Limb (tissue), 2 donors: ENCODE data around the gene TOR1A.
A peak's percentile ranks its signal among the peaks of the same experiment; 100 is the strongest.

Experiments used
- DNase-seq, 2 donors: peaks; one replicate each; pipeline ENCODE4 v3.0.0-alpha.2; 2016; ENCODE audit errors: extremely low spot score in 2 of 2

The TOR1A gene

GRCh38 chr9:129823935-129824601 lies at the start of gene TOR1A:
Gene TOR1A, minus strand, starts transcription at chr9:129824136. Its CDS starts 51 bp downstream, at chr9:129824085.
- DNase-seq = peak; percentile 93 to 95

- DNase-seq = no peak
Observed at GRCh38 chr9:129871046-129871445, 47.1 kb upstream of the TOR1A start.

- DNase-seq = no peak
Observed at GRCh38 chr9:129869585-129870501, 45.9 kb upstream of the TOR1A start.

GRCh38 chr9:129868872-129869486 lies 45.0 kb upstream of the TOR1A start:
- no peak for DNase-seq

GRCh38 chr9:129868023-129868871 lies 44.3 kb upstream of the TOR1A start:
- no peak for DNase-seq

GRCh38 chr9:129867136-129868022 lies 43.4 kb upstream of the TOR1A start:
- DNase-seq = no peak

GRCh38 chr9:129866394-129867135 lies 42.6 kb upstream of the TOR1A start:
- no peak for DNase-seq

- DNase-seq = no peak
Observed at GRCh38 chr9:129865668-129866320, 41.9 kb upstream of the TOR1A start.

GRCh38 chr9:129864991-129865647 lies 41.2 kb upstream of the TOR1A start:
- no peak for DNase-seq

- no peak for DNase-seq
Observed at GRCh38 chr9:129863059-129863690, 39.2 kb upstream of the TOR1A start.

- DNase-seq = no peak
Observed at GRCh38 chr9:129861447-129861827, 37.5 kb upstream of the TOR1A start.

- no peak for DNase-seq
Observed at GRCh38 chr9:129860653-129861446, 36.9 kb upstream of the TOR1A start.

GRCh38 chr9:129858167-129858962 lies 34.4 kb upstream of the TOR1A start:
- DNase-seq = no peak

- no peak for DNase-seq
Observed at GRCh38 chr9:129857207-129857606, 33.3 kb upstream of the TOR1A start.

GRCh38 chr9:129854588-129855110 lies 30.7 kb upstream of the TOR1A start:
- no peak for DNase-seq

GRCh38 chr9:129853614-129854013 lies 29.7 kb upstream of the TOR1A start:
- DNase-seq = no peak
